SK-N-SH treated with all-trans-retinoic acid at 6 μM for 48 hours (cell line): Measurements from ENCODE around the gene CTSD.

Experiments
- ATAC-seq: fragments of 200-7000 bp; cut with Tn5 transposase; 3 replicates; pipeline ENCODE4 v1.9.1; 2020; ENCODE audit warnings: mild to moderate bottlenecking, moderate library complexity
- ARNTL ChIP-seq: fragments of 450-650 bp; formaldehyde crosslinking; IDR thresholded peaks from 2 replicates; pipeline ENCODE4 v1.5.0; 2020; ENCODE audit warnings: low read depth, mild to moderate bottlenecking, moderate library complexity, borderline replicate concordance
- BACH2 ChIP-seq: fragments of 250-450 bp; sonication (Bioruptor Pico); IDR thresholded peaks from 2 replicates; pipeline ENCODE4 v1.9.0; 2021; ENCODE audit warnings: mild to moderate bottlenecking, borderline replicate concordance
- CSDC2 ChIP-seq: fragments of 250-450 bp; sonication (Bioruptor Pico); IDR thresholded peaks from 2 replicates; pipeline ENCODE4 v1.5.0; 2020; ENCODE audit warnings: mild to moderate bottlenecking, moderate library complexity
- CSRNP3 ChIP-seq: fragments of 250-450 bp; sonication (Bioruptor Pico); IDR thresholded peaks from 2 replicates; pipeline ENCODE4 v1.5.1; 2021; ENCODE audit warnings: mild to moderate bottlenecking, moderate library complexity
- ESRRG ChIP-seq: fragments of 250-450 bp; sonication (Bioruptor Pico); IDR thresholded peaks from 2 replicates; pipeline ENCODE4 v1.6.1; 2021; ENCODE audit warnings: mild to moderate bottlenecking
- ISL1 ChIP-seq: fragments of 250-450 bp; sonication (Bioruptor Pico); IDR thresholded peaks from 2 replicates; pipeline ENCODE4 v2.1.2; 2022; ENCODE audit warnings: mild to moderate bottlenecking, moderate library complexity
- OSR1 ChIP-seq: fragments of 250-450 bp; sonication (Bioruptor Pico); IDR thresholded peaks from 2 replicates; pipeline ENCODE4 v1.8.0; 2022; ENCODE audit warnings: moderate library complexity, mild to moderate bottlenecking, inconsistent platforms
- PATZ1 ChIP-seq: fragments of 250-450 bp; sonication (Bioruptor Pico); IDR thresholded peaks from 2 replicates; pipeline ENCODE4 v1.8.0; 2020; ENCODE audit warnings: mild to moderate bottlenecking, moderate library complexity, borderline replicate concordance
- POU6F1 ChIP-seq: fragments of 250-450 bp; sonication (Bioruptor Pico); IDR thresholded peaks from 2 replicates; pipeline ENCODE4 v1.8.0; 2021; ENCODE audit warnings: low read depth, mild to moderate bottlenecking, moderate library complexity, borderline replicate concordance
- RARB ChIP-seq: fragments of 250-450 bp; sonication (Bioruptor Pico); IDR thresholded peaks from 2 replicates; pipeline ENCODE4 v1.8.0; 2021; ENCODE audit warnings: mild to moderate bottlenecking, moderate library complexity
- SNAI2 ChIP-seq: fragments of 250-450 bp; sonication (Bioruptor Pico); IDR thresholded peaks from 2 replicates; pipeline ENCODE4 v1.5.0; 2020; ENCODE audit warnings: mild to moderate bottlenecking, moderate library complexity
- TCF4 ChIP-seq: fragments of 250-450 bp; sonication (Bioruptor Pico); IDR thresholded peaks from 2 replicates; pipeline ENCODE4 v1.8.0; 2021; ENCODE audit warnings: mild to moderate bottlenecking, moderate library complexity, borderline replicate concordance
- TOX ChIP-seq: fragments of 250-450 bp; sonication (Bioruptor Pico); IDR thresholded peaks from 2 replicates; pipeline ENCODE4 v1.8.0; 2021; ENCODE audit warnings: mild to moderate bottlenecking, moderate library complexity, borderline replicate concordance
- TSHZ2 ChIP-seq: fragments of 250-450 bp; sonication (Bioruptor Pico); IDR thresholded peaks from 2 replicates; pipeline ENCODE4 v1.5.0; 2020; ENCODE audit warnings: mild to moderate bottlenecking, moderate library complexity
- ZC3H10 ChIP-seq: fragments of 250-450 bp; sonication (Bioruptor Pico); IDR thresholded peaks from 2 replicates; pipeline ENCODE4 v1.5.1; 2021; ENCODE audit warnings: mild to moderate bottlenecking, moderate library complexity
- ZFP30 ChIP-seq: fragments of 450-650 bp; formaldehyde crosslinking; IDR thresholded peaks from 2 replicates; pipeline ENCODE4 v1.5.0; 2022; ENCODE audit warnings: mild to moderate bottlenecking, moderate library complexity
- ZNF565 ChIP-seq: fragments of 450-650 bp; formaldehyde crosslinking; conservative IDR thresholded peaks from 2 replicates; pipeline ENCODE4 v1.5.0; 2020; ENCODE audit warnings: low read depth, mild to moderate bottlenecking, moderate library complexity
- ZNF70 ChIP-seq: fragments of 450-650 bp; formaldehyde crosslinking; IDR thresholded peaks from 2 replicates; pipeline ENCODE4 v1.5.0; 2020; ENCODE audit warnings: mild to moderate bottlenecking, moderate library complexity
- ZNF8 ChIP-seq: fragments of 450-650 bp; formaldehyde crosslinking; IDR thresholded peaks from 2 replicates; pipeline ENCODE4 v1.5.0; 2020; ENCODE audit warnings: mild to moderate bottlenecking, moderate library complexity

CTSD gene

GRCh38 chr11:1733009-1733715 lies 30.6 kb downstream of the CTSD start:
- TF ChIP-seq ZFP30 (CRISPR knock-in tag) (no peak), BACH2 (no peak), OSR1 (CRISPR knock-in tag) (no peak), CSDC2 (CRISPR knock-in tag) (no peak), ARNTL (CRISPR knock-in tag) (no peak), ZNF565 (no peak), ZNF70 (no peak), ZNF8 (CRISPR knock-in tag) (no peak), RARB (CRISPR knock-in tag) (no peak), ZC3H10 (CRISPR knock-in tag) (no peak)
- no peak for ATAC-seq

GRCh38 chr11:1732418-1733008 lies 31.2 kb downstream of the CTSD start:
- ATAC-seq: no peak
- TF ChIP-seq ZNF8 (CRISPR knock-in tag): no peak
- TF ChIP-seq POU6F1 (CRISPR knock-in tag): no peak
- no peak for TF ChIP-seq ZNF565
- TF ChIP-seq PATZ1 (CRISPR knock-in tag): no peak
- TF ChIP-seq ISL1 (CRISPR knock-in tag): no peak
- no peak for TF ChIP-seq BACH2
- TF ChIP-seq, all 23 proteins: peak for 0

- TF ChIP-seq ZFP30 (CRISPR knock-in tag) (no peak), ESRRG (CRISPR knock-in tag) (no peak), RARB (CRISPR knock-in tag) (no peak), ISL1 (CRISPR knock-in tag) (no peak), ZNF565 (no peak), BACH2 (no peak), TCF4 (CRISPR knock-in tag) (no peak), CSDC2 (CRISPR knock-in tag) (no peak), TSHZ2 (CRISPR knock-in tag) (no peak), ZNF8 (CRISPR knock-in tag) (no peak), TOX (CRISPR knock-in tag) (no peak), SNAI2 (CRISPR knock-in tag) (no peak), CSRNP3 (CRISPR knock-in tag) (no peak), ZNF70 (no peak)
- no peak for ATAC-seq
These were observed 32.2 kb downstream of the CTSD start for GRCh38 chr11:1731451-1732059.
